Activated naive CD8-positive, alpha-beta T cell treated with anti-CD3 and anti-CD28 coated beads, Interleukin-2, amount 10 ng/mL, durations not matched to agents 7 days and 5 days (primary cell): Measurements from ENCODE around the gene RXRA. TPM values are rescaled to one million over a fixed set of nuclear protein-coding genes. Genes with fewer than 3 reads are reported as not detected.

Experiments
- ATAC-seq: fragments of 150-1000 bp; cut with Tn5 transposase; one replicate; pipeline ENCODE4 v1.10.0; 2021; ENCODE audit warnings: low read depth, moderate library complexity
- POLR2A ChIA-PET: fragments of 350-600 bp; sonication (Branson Sonifier 250); formaldehyde crosslinking; loops from one replicate; lab custom pipeline; 2021; ENCODE audit warnings: antibody characterized with exemption; lab: Charles Lee
- DNase-seq: peaks from one replicate; pipeline ENCODE4 v3.0.0; 2021
- H3K27ac Mint-ChIP-seq: one replicate; pipeline ENCODE4 v1.8.0; 2022; ENCODE audit warnings: mild to moderate bottlenecking, mixed read lengths
- H3K27me3 Mint-ChIP-seq: one replicate; pipeline ENCODE4 v1.8.0; 2022; ENCODE audit warnings: mild to moderate bottlenecking, moderate library complexity, mixed read lengths
- H3K36me3 Mint-ChIP-seq: one replicate; pipeline ENCODE4 v1.8.0; 2021; ENCODE audit warnings: mild to moderate bottlenecking, mixed read lengths
- H3K4me1 Mint-ChIP-seq: one replicate; pipeline ENCODE4 v1.8.0; 2021; ENCODE audit warnings: mixed read lengths
- H3K4me3 Mint-ChIP-seq: one replicate; pipeline ENCODE4 v1.8.0; 2022; ENCODE audit warnings: mild to moderate bottlenecking, moderate library complexity, mixed read lengths
- H3K9me3 Mint-ChIP-seq: one replicate; pipeline ENCODE4 v1.8.0; 2021; ENCODE audit warnings: mixed read lengths
- total RNA-seq, 2 experiments: library from RNA; stranded (reverse); gene quantifications; one replicate each; pipeline ENCODE4 v1.2.3, GENCODE V29; 2021

RXRA gene
- total RNA-seq, 2 experiments from 2014 or later = 5.6 to 7.1 TPM

DNA sequence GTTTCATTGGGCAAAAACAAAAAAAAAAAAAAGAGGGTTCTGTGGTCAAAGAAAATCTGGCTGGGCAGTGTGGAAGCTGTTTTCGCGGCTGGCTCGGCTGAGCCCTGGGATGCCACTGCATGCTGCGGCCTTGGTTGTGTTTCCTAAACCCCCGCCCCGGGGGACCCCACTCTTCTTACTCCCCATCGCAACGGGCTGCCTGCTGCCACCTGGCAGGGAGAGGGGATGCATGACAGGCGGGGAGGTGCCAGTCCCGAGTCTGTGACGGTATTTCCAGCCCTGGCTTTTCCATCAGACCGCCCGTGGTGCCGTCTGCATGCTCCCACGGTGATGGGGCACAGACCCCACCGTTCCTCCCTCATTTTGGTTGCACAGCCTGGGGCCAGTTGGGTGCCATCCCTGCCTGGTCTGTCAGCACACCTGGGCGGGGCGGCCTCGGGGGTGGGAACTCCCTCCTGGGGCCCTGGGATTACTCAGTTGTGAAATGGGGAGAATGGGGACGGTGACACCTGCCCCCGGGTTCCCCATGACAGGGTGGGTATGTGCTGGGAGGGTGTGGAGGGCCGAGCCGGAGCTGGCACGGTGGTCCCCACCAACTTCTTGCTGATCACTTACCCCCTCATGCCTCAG, 101.0 kb downstream of the RXRA start:
- Mint-ChIP-seq H3K4me3 (no peak overlapping the region), H3K9me3 (no peaks in the 10 kb centered on the region), H3K27ac (no peak overlapping the region), H3K4me1 (no peaks in the 10 kb centered on the region), H3K27me3 (no peaks in the 10 kb centered on the region), H3K36me3 (no peaks in the 10 kb centered on the region)
- no peak for ATAC-seq
- POLR2A ChIA-PET = no interaction called here
- no peak for DNase-seq

DNA sequence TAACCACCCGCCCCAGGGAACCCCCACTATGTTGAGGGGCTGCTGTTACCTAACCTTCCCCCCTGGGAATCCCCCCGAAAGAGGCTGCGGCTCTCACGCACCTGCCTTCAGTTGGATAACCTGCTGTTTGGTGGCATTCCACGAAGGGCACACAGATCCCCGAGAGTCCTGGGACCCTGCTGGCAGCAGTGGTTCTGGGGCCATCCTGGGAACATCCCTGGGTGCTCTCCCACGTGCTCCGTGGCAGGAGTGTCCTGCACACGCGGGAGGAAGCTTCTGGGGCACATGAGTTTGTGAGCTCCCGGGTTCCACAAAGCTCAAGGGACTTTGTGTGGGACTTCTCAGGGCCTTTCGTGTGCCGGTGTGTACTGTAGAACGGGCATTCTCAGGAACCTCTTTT, 102.3 kb downstream of the RXRA start:
- no peaks in the 10 kb centered on the region for H3K9me3 Mint-ChIP-seq
- no peaks in the 10 kb centered on the region for H3K36me3 Mint-ChIP-seq
- ATAC-seq (no peak), DNase-seq (no peak)
- no peak overlapping the region for H3K4me3 Mint-ChIP-seq
- no peaks in the 10 kb centered on the region for H3K27me3 Mint-ChIP-seq
- no peaks in the 10 kb centered on the region for H3K4me1 Mint-ChIP-seq
- H3K27ac Mint-ChIP-seq = no peak overlapping the region
- POLR2A ChIA-PET = interaction anchor here (0.8 kb wide), 1 partner anchor 22 kb away, joined by 3 read pairs; no protein-coding TSS in a partner anchor

DNA sequence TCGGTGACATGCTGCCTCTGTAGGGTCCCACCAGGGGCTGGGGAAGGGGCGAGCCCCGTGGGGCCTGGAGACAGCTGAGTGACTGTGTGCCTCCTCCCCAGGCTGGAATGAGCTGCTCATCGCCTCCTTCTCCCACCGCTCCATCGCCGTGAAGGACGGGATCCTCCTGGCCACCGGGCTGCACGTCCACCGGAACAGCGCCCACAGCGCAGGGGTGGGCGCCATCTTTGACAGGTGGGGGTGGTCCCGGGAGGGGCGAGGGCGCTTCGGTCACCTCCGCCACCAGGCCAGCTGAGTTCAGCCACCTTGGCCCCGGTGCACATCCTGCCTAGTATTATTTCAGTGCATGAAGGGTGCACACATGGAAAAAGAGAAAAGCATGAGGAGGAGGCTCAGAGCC, 102.8 kb downstream of the RXRA start:
- Mint-ChIP-seq H3K9me3 (no peaks in the 10 kb centered on the region), H3K4me3 (no peak overlapping the region), H3K27me3 (no peaks in the 10 kb centered on the region), H3K4me1 (no peaks in the 10 kb centered on the region), H3K36me3 (no peaks in the 10 kb centered on the region), H3K27ac (no peak overlapping the region)
- ATAC-seq (no peak), DNase-seq (no peak)
- POLR2A ChIA-PET = interaction anchor here (0.8 kb wide), 1 partner anchor 23 kb away, joined by 3 read pairs; no protein-coding TSS in a partner anchor

DNA sequence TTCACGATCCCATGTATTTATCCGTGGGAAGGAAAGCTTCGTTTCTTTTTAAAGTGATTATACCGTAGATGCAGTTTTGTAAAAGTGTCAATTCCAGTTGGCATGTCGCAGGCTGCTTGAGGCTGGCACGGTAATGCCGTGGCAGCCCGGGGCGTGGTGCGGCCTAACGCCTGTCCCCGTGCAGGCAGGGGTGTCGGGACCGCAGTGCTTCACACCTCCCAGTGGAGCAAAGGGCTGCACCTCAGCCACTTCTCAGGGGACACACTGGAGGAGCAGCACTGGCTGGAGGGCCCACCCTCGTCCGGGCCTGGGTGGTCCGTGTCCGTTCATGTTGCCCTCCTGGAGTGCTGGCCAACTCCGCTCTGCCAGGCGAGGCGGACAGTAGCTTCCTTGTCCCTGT, 103.2 kb downstream of the RXRA start:
- Mint-ChIP-seq H3K9me3 (no peaks in the 10 kb centered on the region), H3K27ac (no peak overlapping the region), H3K27me3 (no peaks in the 10 kb centered on the region), H3K4me1 (no peaks in the 10 kb centered on the region), H3K4me3 (no peak overlapping the region), H3K36me3 (no peaks in the 10 kb centered on the region)
- no peak for DNase-seq
- no peak for ATAC-seq
- POLR2A ChIA-PET = interaction anchor here (0.5 to 0.8 kb wide), 2 partner anchors 23 to 1804 kb away, joined by 3 to 4 read pairs; no protein-coding TSS in a partner anchor

DNA sequence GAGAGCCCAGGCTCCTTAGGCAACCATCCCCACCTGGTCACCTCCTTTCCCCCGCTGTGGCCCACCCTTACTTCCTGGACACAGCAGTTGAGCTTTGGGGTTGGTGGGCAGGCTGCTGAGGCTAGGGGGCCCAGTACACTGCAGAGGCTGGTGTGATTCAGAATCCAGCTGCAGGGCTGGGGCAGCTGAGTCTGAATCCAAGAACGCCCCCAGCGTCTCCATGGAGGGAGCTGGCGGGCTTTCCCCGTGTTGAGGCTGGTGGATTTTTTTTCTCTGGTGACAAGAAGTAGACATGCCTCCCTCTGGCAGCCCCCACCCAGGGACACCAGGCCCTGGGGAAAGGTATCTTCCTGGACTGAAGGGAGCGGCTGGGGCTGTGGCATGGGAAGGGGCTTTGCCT, 104.8 kb downstream of the RXRA start:
- DNase-seq = no peak
- H3K27me3 Mint-ChIP-seq = no peaks in the 10 kb centered on the region
- H3K36me3 Mint-ChIP-seq = no peaks in the 10 kb centered on the region
- no peak for ATAC-seq
- no peaks in the 10 kb centered on the region for H3K9me3 Mint-ChIP-seq
- H3K4me3 Mint-ChIP-seq = no peak overlapping the region
- POLR2A ChIA-PET = no interaction called here
- H3K4me1 Mint-ChIP-seq = no peaks in the 10 kb centered on the region
- H3K27ac Mint-ChIP-seq = no peak overlapping the region

DNA sequence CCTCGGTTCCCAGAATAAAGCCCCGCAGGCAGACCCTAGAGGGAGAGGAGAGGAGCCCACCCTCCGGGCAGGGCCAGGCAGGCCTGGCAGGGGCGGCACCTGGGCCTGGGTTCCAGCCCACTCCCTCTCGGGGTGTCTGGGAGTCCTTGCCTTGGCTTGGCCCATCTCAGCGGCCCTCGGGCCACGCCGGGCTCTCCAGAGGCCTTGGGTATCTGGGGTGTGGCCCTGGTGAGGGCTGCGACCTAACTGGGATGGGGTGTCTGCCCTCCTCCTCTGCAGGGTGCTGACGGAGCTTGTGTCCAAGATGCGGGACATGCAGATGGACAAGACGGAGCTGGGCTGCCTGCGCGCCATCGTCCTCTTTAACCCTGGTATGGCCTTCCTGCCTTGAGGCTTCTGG, 105.4 kb downstream of the RXRA start:
- Mint-ChIP-seq H3K27ac (no peak overlapping the region), H3K9me3 (no peaks in the 10 kb centered on the region), H3K36me3 (no peaks in the 10 kb centered on the region), H3K27me3 (no peaks in the 10 kb centered on the region), H3K4me1 (no peaks in the 10 kb centered on the region), H3K4me3 (no peak overlapping the region)
- POLR2A ChIA-PET = no interaction called here
- DNase-seq (no peak), ATAC-seq (no peak)

DNA sequence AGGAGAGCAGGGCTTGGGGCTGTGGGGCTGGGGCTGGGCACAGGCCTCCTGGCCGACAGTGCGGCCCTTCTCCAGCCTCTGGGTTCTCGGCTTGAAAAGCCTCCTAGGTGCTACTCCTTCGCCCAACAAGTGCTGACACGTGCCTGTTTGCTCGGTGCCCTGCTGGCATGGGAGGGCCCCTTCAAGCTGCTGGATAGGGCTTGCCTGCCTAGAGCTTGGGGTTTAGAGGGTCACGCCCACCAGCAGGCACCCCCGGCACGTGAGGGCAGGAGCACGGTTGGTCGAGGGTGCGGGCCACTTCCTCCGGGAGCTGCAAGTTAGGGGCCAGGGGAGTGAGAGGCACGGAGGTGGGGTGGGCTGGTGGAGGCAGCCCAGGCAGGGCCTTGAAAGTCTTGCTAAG, 106.2 kb downstream of the RXRA start:
- Mint-ChIP-seq H3K9me3 (no peaks in the 10 kb centered on the region), H3K27ac (no peak overlapping the region), H3K4me3 (no peak overlapping the region), H3K36me3 (no peaks in the 10 kb centered on the region), H3K4me1 (no peaks in the 10 kb centered on the region), H3K27me3 (no peaks in the 10 kb centered on the region)
- ATAC-seq (no peak), DNase-seq (no peak)
- POLR2A ChIA-PET = no interaction called here

DNA sequence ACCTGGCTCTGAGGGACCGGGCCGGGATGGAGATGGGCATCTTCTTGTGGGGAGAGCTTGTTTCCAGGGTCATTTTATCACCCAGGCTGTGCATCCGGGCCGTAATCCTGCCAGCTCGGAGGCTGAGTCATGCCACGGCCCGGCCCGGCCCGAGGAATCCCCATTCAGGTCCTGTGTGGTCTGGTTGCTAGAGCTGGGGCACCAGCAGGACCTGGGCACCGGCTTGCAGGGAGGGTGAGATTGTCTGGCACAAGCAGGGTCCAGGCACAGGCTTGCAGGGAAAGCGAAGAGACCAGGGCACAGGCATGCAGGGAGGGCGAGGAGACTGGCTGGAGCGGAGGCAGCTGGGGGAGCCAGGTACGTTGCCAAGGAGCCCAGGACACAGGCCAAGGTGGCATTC, 106.8 kb downstream of the RXRA start:
- H3K9me3 Mint-ChIP-seq = no peaks in the 10 kb centered on the region
- H3K27ac Mint-ChIP-seq = no peak overlapping the region
- ATAC-seq (no peak), DNase-seq (no peak)
- H3K4me3 Mint-ChIP-seq = no peak overlapping the region
- no peaks in the 10 kb centered on the region for H3K36me3 Mint-ChIP-seq
- H3K27me3 Mint-ChIP-seq = no peaks in the 10 kb centered on the region
- H3K4me1 Mint-ChIP-seq = no peaks in the 10 kb centered on the region
- POLR2A ChIA-PET = no interaction called here

DNA sequence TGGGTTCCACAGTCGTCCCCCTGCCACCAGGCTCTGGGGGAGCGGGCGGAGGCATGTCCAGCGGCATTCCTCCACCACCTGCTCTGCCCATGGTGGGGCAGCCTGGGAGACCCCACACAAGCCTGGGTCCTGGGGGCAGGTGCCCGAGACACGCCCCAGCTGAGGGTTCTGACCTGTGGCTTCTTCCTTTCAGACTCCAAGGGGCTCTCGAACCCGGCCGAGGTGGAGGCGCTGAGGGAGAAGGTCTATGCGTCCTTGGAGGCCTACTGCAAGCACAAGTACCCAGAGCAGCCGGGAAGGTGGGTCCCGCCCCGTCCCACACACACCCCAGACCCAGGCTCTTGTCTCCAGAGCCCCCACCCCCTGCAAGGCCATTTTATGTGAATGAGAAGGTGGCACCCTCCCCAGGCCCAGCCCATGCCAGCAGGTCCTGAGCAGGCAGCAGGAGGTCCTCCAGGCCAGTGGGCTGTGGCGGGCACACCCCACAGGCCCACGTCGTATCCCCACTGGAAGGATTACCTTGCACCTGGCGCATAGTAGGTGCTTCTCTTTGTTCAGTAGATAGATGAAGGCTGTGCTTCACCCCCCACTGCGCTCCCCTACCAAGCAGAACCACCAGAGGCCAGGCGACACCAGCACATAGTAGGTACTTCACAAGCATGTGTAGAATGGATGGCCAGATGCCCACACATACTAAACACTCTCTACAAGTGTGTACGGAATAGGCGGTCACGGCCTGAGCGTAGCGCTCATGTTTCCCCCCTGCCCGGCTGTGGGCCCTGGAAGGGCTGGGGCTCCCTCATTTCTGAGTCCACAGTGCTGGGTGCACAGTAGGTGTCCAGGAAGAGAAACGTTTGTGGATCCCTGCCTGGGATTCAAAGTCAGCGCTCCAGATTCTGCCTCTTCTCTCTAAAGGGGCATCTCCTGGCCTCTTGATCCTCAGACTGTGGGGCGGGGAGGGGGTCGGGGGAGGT, 107.9 kb downstream of the RXRA start:
- Mint-ChIP-seq H3K36me3 (no peaks in the 10 kb centered on the region), H3K27me3 (no peaks in the 10 kb centered on the region), H3K4me1 (no peaks in the 10 kb centered on the region), H3K4me3 (no peak overlapping the region), H3K27ac (no peak overlapping the region), H3K9me3 (no peaks in the 10 kb centered on the region)
- POLR2A ChIA-PET = no interaction called here
- DNase-seq = no peak
- no peak for ATAC-seq

DNA sequence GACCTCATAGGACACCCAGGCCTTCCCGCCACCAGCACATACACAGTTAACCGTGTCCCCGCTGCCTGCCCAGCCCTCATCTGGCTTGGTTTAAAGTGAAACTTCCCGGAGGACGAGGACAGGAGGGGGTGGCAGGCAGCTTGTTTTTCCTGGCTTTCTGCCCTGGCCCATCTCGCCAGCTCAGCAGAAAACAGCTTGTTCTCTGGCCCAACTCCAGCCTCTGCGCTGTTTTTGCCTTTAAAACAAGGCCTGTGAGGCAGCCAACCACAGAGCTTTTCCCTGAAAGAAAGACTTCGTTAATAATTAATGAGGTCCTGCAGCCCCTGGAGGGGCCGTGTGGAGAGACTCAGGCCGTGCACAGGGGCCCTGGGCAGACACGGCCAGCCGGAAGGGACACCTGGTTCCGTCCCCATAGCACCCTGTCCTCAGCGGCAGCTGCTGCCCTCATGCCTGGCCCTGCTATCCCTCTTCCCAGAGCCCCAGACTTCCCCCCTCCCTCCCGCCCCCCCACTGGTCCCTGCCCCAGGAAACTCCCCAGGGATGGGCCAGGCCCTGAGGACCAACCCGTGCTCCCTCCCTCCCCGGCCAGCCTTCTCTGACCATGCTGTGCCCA, 108.7 kb downstream of the RXRA start:
- ATAC-seq (no peak), DNase-seq (no peak)
- Mint-ChIP-seq H3K27me3 (peaks cover 3% of the 10 kb centered on the region), H3K4me3 (no peak overlapping the region), H3K9me3 (no peaks in the 10 kb centered on the region), H3K4me1 (no peaks in the 10 kb centered on the region), H3K27ac (no peak overlapping the region), H3K36me3 (no peaks in the 10 kb centered on the region)
- POLR2A ChIA-PET = no interaction called here

DNA sequence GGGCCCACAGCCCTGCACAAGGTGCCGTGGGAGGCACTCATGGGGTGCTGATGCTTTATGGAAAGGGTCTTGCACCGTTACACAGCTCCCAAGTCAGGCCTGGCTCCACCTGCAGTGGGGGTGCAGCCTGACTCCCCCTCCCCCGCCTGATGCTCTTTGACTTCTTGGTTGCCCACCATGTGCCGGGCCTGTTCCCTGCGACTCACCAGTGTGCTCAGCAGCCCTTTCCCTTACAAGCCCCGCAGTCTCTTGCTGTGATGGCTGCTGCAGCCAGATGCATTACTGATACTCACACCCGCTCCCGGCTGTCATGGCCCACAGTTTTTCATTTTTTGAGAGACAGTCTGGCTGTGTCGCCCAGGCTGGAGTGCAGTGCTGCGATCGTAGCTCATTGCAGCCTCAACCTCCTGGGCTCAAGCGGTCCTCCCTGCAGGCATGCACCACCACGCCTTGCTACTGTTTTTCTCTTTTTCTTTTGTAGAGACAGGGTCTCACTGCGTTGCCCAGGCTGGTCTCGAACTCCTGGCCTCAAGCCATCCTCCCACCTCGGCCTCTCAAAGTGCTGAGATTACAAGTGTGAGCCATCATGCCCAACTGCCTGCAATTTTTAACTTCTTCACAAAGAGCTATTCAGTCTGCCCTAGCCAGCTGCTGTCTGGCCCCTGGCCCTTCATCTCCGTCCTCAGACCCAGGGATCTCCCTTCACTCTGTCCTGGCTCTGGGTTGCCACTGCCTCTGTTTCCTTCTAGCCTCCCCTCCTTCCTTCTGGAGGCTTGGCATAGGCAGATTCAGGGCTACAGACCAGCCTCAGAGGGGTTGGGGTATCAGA, 109.5 kb downstream of the RXRA start:
- DNase-seq (no peak), ATAC-seq (no peak)
- no peak overlapping the region for H3K27ac Mint-ChIP-seq
- no peak overlapping the region for H3K4me3 Mint-ChIP-seq
- POLR2A ChIA-PET = no interaction called here
- peaks cover 3% of the 10 kb centered on the region for H3K27me3 Mint-ChIP-seq
- no peaks in the 10 kb centered on the region for H3K4me1 Mint-ChIP-seq
- H3K9me3 Mint-ChIP-seq = no peaks in the 10 kb centered on the region
- no peaks in the 10 kb centered on the region for H3K36me3 Mint-ChIP-seq

DNA sequence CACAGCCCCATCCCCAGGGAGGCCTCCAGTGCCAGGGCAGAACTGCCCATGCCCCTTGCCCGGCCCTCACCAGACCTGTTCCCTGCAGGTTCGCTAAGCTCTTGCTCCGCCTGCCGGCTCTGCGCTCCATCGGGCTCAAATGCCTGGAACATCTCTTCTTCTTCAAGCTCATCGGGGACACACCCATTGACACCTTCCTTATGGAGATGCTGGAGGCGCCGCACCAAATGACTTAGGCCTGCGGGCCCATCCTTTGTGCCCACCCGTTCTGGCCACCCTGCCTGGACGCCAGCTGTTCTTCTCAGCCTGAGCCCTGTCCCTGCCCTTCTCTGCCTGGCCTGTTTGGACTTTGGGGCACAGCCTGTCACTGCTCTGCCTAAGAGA, 110.1 kb downstream of the RXRA start:
- no peak for ATAC-seq
- DNase-seq = no peak
- no peaks in the 10 kb centered on the region for H3K9me3 Mint-ChIP-seq
- no peak overlapping the region for H3K27ac Mint-ChIP-seq
- peaks cover 3% of the 10 kb centered on the region for H3K27me3 Mint-ChIP-seq
- POLR2A ChIA-PET = no interaction called here
- H3K4me1 Mint-ChIP-seq = no peaks in the 10 kb centered on the region
- no peak overlapping the region for H3K4me3 Mint-ChIP-seq
- H3K36me3 Mint-ChIP-seq = no peaks in the 10 kb centered on the region

DNA sequence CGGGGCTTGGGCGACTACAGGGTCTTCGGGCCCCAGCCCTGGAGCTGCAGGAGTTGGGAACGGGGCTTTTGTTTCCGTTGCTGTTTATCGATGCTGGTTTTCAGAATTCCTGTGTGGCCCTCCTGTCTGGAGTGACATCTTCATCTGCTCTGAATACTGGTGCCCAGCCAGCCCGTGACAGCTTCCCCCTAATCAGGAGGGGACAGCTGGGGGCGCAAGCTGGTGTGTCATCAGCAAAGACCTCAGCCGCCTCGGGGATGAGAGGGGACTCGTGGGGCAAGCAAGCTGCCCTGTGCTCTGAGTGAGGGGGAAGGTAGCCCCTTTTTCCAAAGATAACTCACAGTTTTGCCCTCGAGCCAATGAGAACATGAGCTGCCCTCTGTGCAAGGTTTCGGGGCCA, 110.7 kb downstream of the RXRA start:
- Mint-ChIP-seq H3K9me3 (no peaks in the 10 kb centered on the region), H3K4me3 (no peak overlapping the region), H3K27ac (no peak overlapping the region), H3K36me3 (no peaks in the 10 kb centered on the region), H3K4me1 (no peaks in the 10 kb centered on the region), H3K27me3 (peaks cover 3% of the 10 kb centered on the region)
- POLR2A ChIA-PET = no interaction called here
- DNase-seq (no peak), ATAC-seq (no peak)
